ENCODE data around the gene PRB4.
"Not testable (repeated sequence)": the region's sequence is repeated elsewhere in the genome, so short reads cannot be mapped to it uniquely, and the experiment has no call there.

Gene PRB4

DNA sequence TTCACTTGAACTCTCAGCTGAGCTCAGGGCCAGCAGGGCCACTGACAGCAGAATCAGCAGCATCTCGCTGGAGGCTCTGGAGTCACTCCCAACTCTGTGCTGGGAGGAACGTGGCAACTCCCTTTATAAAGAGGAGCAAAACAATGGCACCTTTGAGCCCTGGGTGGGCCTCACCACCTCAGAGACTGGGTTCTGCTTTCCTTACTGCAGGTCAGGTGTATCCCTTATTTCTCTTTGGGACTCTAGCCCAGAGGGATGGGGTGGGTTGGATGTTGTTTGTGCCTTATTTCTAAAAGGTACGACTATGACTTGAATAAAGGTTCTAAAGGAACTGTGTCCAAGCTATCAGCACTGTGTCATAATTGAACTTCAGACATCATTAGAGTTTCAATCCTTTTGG, at the start of gene PRB4:
Gene PRB4, minus strand, starts transcription at position 101 of the 400 bp plus-strand sequence. Its CDS starts 38 bp downstream, at position 63.
- no peak for DNase-seq (ENCODE audit: extremely low read depth, low read depth)
- TF ChIP-seq, protein P1, sequence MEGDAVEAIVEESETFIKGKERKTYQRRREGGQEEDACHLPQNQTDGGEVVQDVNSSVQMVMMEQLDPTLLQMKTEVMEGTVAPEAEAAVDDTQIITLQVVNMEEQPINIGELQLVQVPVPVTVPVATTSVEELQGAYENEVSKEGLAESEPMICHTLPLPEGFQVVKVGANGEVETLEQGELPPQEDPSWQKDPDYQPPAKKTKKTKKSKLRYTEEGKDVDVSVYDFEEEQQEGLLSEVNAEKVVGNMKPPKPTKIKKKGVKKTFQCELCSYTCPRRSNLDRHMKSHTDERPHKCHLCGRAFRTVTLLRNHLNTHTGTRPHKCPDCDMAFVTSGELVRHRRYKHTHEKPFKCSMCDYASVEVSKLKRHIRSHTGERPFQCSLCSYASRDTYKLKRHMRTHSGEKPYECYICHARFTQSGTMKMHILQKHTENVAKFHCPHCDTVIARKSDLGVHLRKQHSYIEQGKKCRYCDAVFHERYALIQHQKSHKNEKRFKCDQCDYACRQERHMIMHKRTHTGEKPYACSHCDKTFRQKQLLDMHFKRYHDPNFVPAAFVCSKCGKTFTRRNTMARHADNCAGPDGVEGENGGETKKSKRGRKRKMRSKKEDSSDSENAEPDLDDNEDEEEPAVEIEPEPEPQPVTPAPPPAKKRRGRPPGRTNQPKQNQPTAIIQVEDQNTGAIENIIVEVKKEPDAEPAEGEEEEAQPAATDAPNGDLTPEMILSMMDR (IDR thresholded peaks at IDR 0.05; ENCODE audit: low read depth, low read length, missing control alignments) = no peak
- no peak within 1 kb of the TSS for H3K4me3 ChIP-seq (replicated peaks; ENCODE audit: low read depth, low read length)

DNA sequence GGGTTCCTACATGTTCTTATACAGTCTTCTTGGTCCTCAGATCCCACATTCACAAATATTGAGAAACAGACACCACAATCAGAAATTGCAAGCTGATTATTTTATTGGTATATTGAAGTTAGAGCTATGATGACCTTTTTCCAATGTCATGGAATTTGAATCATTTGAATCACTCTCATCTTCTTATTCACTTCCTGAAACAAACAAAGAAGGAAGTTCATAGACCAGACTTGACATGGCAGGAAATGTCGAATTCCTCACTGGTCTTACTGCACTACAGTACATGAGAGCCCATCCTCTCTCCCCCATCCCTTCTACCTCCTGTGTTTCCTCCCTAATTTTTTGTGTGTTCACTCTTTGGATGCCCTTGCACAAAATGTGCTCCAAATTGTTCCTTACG, 41.5 kb upstream of the PRB4 start:
- DNase-seq (ENCODE audit: extremely low read depth, low read depth); H3K4me3 ChIP-seq (replicated peaks; ENCODE audit: low read depth, low read length): not testable (repeated sequence)

DNA sequence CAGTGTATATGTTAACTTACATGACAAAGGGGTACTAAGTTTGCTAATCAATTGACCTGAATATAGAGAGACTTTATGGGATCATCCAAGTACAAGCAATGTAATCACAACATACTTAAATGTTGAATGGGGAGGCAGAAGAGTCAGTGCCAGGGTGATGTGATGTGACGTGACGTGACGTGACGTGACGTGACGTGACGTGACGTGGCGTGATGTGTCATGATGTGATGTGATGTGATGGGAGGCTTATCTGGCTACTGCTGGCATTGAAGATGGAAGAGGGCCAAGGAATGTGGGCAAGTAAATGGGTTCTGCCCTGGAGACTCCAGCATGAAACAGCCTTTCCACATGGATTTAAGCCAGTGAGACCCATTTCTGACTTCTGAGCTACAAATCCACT, 38.2 kb upstream of the PRB4 start:
- TF ChIP-seq, protein P1 (IDR thresholded peaks at IDR 0.05; ENCODE audit: low read depth, low read length, missing control alignments) = no peak
- no peak overlapping the region for H3K4me3 ChIP-seq (replicated peaks; ENCODE audit: low read depth, low read length)
- DNase-seq (ENCODE audit: extremely low read depth, low read depth) = no peak

DNA sequence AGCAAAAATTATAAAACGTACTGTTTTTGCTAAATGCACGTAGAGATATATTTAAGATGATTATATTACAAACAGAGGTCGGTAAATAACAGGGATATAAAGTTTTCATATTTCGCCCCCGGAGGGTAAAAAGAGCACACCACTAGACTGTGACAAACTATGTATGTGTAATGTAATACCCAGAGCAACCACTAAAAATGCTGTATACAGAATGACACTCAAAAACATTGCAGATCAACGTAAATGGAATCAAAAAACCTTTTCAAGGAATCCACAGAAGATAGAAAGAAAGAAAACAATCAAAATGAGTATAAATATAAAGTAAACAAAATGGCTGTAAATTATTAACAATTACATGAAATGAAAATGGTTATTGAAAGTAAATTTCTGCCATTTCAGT, 37.6 kb upstream of the PRB4 start:
- TF ChIP-seq, protein P1 (IDR thresholded peaks at IDR 0.05; ENCODE audit: low read depth, low read length, missing control alignments) = no peak
- no peak for DNase-seq (ENCODE audit: extremely low read depth, low read depth)
- H3K4me3 ChIP-seq (replicated peaks; ENCODE audit: low read depth, low read length) = no peak overlapping the region

DNA sequence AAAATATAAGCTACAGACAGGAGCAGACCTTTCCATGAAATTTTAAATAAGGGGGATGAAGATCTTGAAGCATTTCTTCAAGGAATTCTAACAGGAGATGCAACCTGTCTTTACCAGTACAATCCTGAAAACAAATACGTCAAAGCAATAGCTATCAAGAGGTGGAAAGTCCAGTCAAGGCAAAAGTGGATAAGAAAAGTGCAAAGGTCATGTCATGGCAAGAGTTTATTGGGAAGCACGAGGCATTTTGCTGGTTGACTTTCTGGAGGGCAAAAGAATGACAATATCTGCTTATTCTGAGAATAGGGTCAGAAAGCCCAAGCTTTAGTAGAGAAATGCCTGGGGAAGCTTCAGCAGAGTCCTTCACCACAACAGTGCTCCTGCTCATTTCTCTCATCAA, 34.3 kb upstream of the PRB4 start:
- DNase-seq (ENCODE audit: extremely low read depth, low read depth) = no peak
- TF ChIP-seq, protein P1 (IDR thresholded peaks at IDR 0.05; ENCODE audit: low read depth, low read length, missing control alignments) = no peak
- H3K4me3 ChIP-seq (replicated peaks; ENCODE audit: low read depth, low read length) = no peak overlapping the region

DNA sequence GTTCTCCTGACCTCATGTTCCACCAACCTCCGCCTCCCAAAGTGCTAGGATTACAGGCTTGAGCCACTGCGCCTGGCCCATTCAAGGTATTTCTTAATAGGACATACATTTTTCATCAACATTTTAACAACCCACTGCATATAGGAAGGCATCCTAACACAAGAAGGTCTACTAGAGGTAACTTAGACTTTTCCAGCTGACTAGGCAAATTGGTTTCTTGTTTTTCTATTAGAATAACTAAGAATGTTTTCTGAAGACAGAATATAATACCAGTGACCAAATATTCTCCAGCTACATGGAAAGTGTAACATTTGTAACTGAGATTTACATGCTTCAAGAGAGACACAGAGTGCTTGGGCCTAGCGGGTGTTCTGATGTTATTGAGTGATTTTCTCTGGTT, 14.2 kb upstream of the PRB4 start:
- DNase-seq (ENCODE audit: extremely low read depth, low read depth) = no peak
- H3K4me3 ChIP-seq (replicated peaks; ENCODE audit: low read depth, low read length) = no peak overlapping the region
- TF ChIP-seq, protein P1 (IDR thresholded peaks at IDR 0.05; ENCODE audit: low read depth, low read length, missing control alignments) = no peak

DNA sequence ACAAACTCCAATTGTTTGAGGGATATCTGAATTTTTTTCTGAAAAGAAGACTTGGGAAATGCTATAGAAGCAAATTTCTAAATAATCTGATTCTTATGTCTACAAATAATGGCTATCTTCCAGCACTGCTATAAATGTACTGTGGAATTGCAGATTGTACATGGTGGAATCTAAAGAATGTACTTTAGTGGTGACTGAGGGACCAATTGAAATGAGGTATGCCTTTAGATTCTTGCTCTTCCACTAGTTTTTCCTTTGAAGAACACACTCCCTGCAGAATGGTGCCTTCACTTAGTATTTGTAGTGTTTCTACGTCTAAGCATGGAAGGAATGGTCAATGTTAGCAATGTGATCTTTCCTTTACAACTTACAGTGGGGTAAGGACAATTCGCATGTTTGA, 11.7 kb upstream of the PRB4 start:
- no peak for DNase-seq (ENCODE audit: extremely low read depth, low read depth)
- TF ChIP-seq, protein P1 (IDR thresholded peaks at IDR 0.05; ENCODE audit: low read depth, low read length, missing control alignments) = no peak

More for the DNA sequence above, 11.7 kb upstream of the PRB4 start:
- no peak overlapping the region for H3K4me3 ChIP-seq (replicated peaks; ENCODE audit: low read depth, low read length)
